GM23338 (cell line): ENCODE results near the gene CDC27. TPM values are rescaled to one million over a fixed set of nuclear protein-coding genes. Genes with fewer than 3 reads are reported as not detected.

ENCODE experiments used
- ATAC-seq: fragments of 200-7000 bp; cut with Tn5 transposase; 3 replicates; pipeline ENCODE4 v1.9.1; 2020
- DNase-seq: peaks from one replicate; pipeline ENCODE4 v3.0.0-alpha.2; 2015; ENCODE audit warnings: low spot score
- H2AFZ ChIP-seq: fragments of 200-600 bp; sonication (generic); 2 replicates; pipeline ENCODE4 v1.8.0; 2016; ENCODE audit warnings: antibody characterized with exemption, mild to moderate bottlenecking, moderate library complexity
- H3F3A ChIP-seq: fragments of 200-600 bp; sonication (generic); replicated peaks from 2 replicates; pipeline ENCODE4 v1.8.0; 2017; ENCODE audit warnings: antibody characterized with exemption, mixed run types, low read depth
- H3K27ac ChIP-seq: fragments of 200-600 bp; sonication (generic); 2 replicates; pipeline ENCODE4 v1.6.1; 2016; ENCODE audit warnings: low read depth
- H3K27me3 ChIP-seq: fragments of 200-600 bp; sonication (generic); 2 replicates; pipeline ENCODE4 v1.8.0; 2016; ENCODE audit warnings: mild to moderate bottlenecking, mixed run types, moderate library complexity; ENCODE audit not compliant: insufficient read depth
- H3K36me3 ChIP-seq: fragments of 200-600 bp; sonication (generic); 2 replicates; pipeline ENCODE4 v1.8.0; 2016; ENCODE audit warnings: mild to moderate bottlenecking; ENCODE audit not compliant: insufficient read depth
- H3K4me1 ChIP-seq: fragments of 200-600 bp; sonication (generic); 2 replicates; pipeline ENCODE4 v1.8.0; 2016; ENCODE audit warnings: mild to moderate bottlenecking, moderate library complexity; ENCODE audit not compliant: insufficient read depth
- H3K4me2 ChIP-seq: fragments of 200-600 bp; sonication (generic); 2 replicates; pipeline ENCODE4 v1.7.1; 2017; ENCODE audit warnings: mixed run types
- H3K4me3 ChIP-seq: fragments of 200-600 bp; sonication (generic); 2 replicates; pipeline ENCODE4 v1.6.1; 2016; ENCODE audit warnings: mixed run types
- H3K79me2 ChIP-seq: fragments of 200-600 bp; sonication (generic); replicated peaks from 2 replicates; pipeline ENCODE4 v1.8.0; 2017; ENCODE audit warnings: mild to moderate bottlenecking; ENCODE audit not compliant: insufficient read depth
- H3K9me2 ChIP-seq: fragments of 200-600 bp; sonication (generic); 2 replicates; pipeline ENCODE4 v1.8.0; 2017; ENCODE audit not compliant: insufficient read depth
- H4K20me1 ChIP-seq: fragments of 200-600 bp; sonication (generic); replicated peaks from 2 replicates; pipeline ENCODE4 v1.8.0; 2017; ENCODE audit warnings: mild to moderate bottlenecking; ENCODE audit not compliant: insufficient read depth
- H3K27ac Mint-ChIP-seq: 2 replicates; pipeline ENCODE4 v1.8.0; 2020; ENCODE audit warnings: inconsistent platforms, mild to moderate bottlenecking, moderate library complexity, mixed read lengths
- H3K27me3 Mint-ChIP-seq: 3 replicates; pipeline ENCODE4 v1.8.0; 2022; ENCODE audit warnings: low read depth, mild to moderate bottlenecking, moderate library complexity, mixed read lengths, inconsistent platforms; ENCODE audit not compliant: insufficient read depth, poor library complexity
- H3K36me3 Mint-ChIP-seq: 3 replicates; pipeline ENCODE4 v1.8.0; 2021; ENCODE audit warnings: low read depth, mild to moderate bottlenecking, inconsistent platforms, moderate library complexity, mixed read lengths
- H3K4me1 Mint-ChIP-seq: 3 replicates; pipeline ENCODE4 v1.8.0; 2020; ENCODE audit warnings: mild to moderate bottlenecking, inconsistent platforms, mixed read lengths
- H3K4me3 Mint-ChIP-seq: 3 replicates; pipeline ENCODE4 v1.8.0; 2021; ENCODE audit warnings: moderate library complexity, mild to moderate bottlenecking, inconsistent platforms, mixed read lengths
- H3K9me3 Mint-ChIP-seq: 3 replicates; pipeline ENCODE4 v1.8.0; 2020; ENCODE audit warnings: moderate library complexity, mild to moderate bottlenecking, inconsistent platforms, mixed read lengths
- POLR2AphosphoS5 ChIP-seq: IDR thresholded peaks from 2 replicates; pipeline ENCODE4 v1.6.1; 2016; ENCODE audit warnings: antibody characterized with exemption, low read depth
- STAT1 ChIP-seq: IDR thresholded peaks from one replicate; pipeline ENCODE4 v1.6.1; 2016; ENCODE audit warnings: antibody characterized with exemption; ENCODE audit not compliant: unreplicated experiment
- polyA plus RNA-seq: library from polyadenylated mRNA; unstranded; fragments of >200 nt; fragmentation: Nextera tagmentation; extraction: Ambion mirVana; gene quantifications from 2 replicates; pipeline ENCODE4 v1.2.1, GENCODE V29; 2016
- total RNA-seq: library from RNA; depleted of rRNA; stranded (reverse); fragments of >200 nt; shearing (Covaris generic); gene quantifications from 2 replicates; pipeline ENCODE4 v1.2.3, GENCODE V29; 2014
- TF ChIP-seq, protein P1 (sequence below): fragments of 250-450 bp; sonication (Bioruptor Pico); IDR thresholded peaks from 2 replicates; pipeline ENCODE4 v1.5.0; 2020; ENCODE audit warnings: mild to moderate bottlenecking, moderate library complexity
- TF ChIP-seq, protein P2 (sequence below), 2 experiments: fragments of 200-600 bp in 1 of 2; sonication (generic) in 1 of 2; conservative IDR thresholded peaks; 2 replicates each; pipeline versions ENCODE4 v1.5.1 to v1.6.1; 2016 to 2017; ENCODE audit warnings: antibody characterized with exemption in 2 of 2, low read depth in 2 of 2, mild to moderate bottlenecking in 2 of 2, moderate library complexity in 1 of 2

CDC27 gene
- total and polyA plus RNA-seq, 2 experiments from 2014 or later = 49.7 to 85.5 TPM

DNA sequence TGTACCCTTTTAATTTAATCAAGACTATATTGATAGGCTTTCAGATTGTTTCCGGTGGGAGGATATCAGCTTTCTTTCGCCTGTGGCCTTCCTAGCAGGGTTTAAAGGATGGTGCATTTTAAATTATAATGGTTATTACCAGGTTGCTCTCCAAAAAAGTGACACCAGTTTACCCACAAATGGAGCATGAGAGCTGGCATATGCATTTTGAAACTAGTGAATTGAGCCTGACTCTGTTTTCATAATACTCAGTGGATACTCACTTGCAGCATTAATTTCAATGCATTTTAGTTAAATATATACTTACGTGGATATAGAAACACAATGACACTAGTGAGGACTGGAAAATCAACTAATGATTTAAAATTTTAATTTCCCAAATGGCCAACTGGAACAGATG lies 25.8 kb upstream of the CDC27 start (continued):
- TF ChIP-seq, protein P1, sequence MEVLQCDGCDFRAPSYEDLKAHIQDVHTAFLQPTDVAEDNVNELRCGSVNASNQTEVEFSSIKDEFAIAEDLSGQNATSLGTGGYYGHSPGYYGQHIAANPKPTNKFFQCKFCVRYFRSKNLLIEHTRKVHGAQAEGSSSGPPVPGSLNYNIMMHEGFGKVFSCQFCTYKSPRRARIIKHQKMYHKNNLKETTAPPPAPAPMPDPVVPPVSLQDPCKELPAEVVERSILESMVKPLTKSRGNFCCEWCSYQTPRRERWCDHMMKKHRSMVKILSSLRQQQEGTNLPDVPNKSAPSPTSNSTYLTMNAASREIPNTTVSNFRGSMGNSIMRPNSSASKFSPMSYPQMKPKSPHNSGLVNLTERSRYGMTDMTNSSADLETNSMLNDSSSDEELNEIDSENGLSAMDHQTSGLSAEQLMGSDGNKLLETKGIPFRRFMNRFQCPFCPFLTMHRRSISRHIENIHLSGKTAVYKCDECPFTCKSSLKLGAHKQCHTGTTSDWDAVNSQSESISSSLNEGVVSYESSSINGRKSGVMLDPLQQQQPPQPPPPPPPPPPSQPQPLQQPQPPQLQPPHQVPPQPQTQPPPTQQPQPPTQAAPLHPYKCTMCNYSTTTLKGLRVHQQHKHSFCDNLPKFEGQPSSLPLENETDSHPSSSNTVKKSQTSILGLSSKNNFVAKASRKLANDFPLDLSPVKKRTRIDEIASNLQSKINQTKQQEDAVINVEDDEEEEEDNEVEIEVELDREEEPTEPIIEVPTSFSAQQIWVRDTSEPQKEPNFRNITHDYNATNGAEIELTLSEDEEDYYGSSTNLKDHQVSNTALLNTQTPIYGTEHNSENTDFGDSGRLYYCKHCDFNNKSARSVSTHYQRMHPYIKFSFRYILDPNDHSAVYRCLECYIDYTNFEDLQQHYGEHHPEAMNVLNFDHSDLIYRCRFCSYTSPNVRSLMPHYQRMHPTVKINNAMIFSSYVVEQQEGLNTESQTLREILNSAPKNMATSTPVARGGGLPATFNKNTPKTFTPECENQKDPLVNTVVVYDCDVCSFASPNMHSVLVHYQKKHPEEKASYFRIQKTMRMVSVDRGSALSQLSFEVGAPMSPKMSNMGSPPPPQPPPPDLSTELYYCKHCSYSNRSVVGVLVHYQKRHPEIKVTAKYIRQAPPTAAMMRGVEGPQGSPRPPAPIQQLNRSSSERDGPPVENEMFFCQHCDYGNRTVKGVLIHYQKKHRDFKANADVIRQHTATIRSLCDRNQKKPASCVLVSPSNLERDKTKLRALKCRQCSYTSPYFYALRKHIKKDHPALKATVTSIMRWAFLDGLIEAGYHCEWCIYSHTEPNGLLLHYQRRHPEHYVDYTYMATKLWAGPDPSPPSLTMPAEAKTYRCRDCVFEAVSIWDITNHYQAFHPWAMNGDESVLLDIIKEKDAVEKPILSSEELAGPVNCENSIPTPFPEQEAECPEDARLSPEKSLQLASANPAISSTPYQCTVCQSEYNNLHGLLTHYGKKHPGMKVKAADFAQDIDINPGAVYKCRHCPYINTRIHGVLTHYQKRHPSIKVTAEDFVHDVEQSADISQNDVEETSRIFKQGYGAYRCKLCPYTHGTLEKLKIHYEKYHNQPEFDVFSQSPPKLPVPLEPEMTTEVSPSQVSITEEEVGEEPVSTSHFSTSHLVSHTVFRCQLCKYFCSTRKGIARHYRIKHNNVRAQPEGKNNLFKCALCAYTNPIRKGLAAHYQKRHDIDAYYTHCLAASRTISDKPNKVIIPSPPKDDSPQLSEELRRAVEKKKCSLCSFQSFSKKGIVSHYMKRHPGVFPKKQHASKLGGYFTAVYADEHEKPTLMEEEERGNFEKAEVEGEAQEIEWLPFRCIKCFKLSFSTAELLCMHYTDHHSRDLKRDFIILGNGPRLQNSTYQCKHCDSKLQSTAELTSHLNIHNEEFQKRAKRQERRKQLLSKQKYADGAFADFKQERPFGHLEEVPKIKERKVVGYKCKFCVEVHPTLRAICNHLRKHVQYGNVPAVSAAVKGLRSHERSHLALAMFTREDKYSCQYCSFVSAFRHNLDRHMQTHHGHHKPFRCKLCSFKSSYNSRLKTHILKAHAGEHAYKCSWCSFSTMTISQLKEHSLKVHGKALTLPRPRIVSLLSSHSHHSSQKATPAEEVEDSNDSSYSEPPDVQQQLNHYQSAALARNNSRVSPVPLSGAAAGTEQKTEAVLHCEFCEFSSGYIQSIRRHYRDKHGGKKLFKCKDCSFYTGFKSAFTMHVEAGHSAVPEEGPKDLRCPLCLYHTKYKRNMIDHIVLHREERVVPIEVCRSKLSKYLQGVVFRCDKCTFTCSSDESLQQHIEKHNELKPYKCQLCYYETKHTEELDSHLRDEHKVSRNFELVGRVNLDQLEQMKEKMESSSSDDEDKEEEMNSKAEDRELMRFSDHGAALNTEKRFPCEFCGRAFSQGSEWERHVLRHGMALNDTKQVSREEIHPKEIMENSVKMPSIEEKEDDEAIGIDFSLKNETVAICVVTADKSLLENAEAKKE (CRISPR knock-in tag) = no peak

DNA sequence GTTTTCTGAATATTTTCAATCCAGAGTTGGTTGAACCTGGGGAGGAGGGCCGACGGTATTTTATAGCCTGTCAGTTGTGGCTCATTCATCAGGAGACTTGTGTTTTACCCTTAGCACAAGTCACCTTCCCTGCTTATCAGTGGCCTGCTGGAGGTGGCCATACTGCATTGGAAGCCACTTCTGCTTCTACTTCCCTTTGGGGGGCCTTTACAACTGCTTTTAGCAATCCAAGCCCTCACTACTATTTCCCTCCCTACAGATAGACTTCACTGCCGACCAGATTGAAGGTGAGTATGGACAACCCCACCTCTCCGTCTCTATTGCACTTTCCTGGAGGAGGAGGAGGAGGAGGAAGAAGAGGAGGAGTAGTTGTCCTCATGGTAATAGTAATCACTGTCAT lies 24.4 kb upstream of the CDC27 start:
- Mint-ChIP-seq H3K9me3 (no peaks in the 10 kb centered on the region), H3K27ac (no peak overlapping the region), H3K4me1 (no peaks in the 10 kb centered on the region), H3K27me3 (peaks cover 2% of the 10 kb centered on the region), H3K36me3 (no peaks in the 10 kb centered on the region), H3K4me3 (no peak overlapping the region)
- Histone ChIP-seq H3K4me3 (no peak overlapping the region), H2AFZ (no peak overlapping the region), H3F3A (no peaks in the 10 kb centered on the region), H4K20me1 (no peaks in the 10 kb centered on the region), H3K27ac (no peak overlapping the region), H3K9me2 (no peaks in the 10 kb centered on the region), H3K27me3 (no peaks in the 10 kb centered on the region), H3K4me1 (no peaks in the 10 kb centered on the region), H3K4me2 (no peak overlapping the region), H3K36me3 (no peaks in the 10 kb centered on the region), H3K79me2 (no peaks in the 10 kb centered on the region)
- DNase-seq (no peak), ATAC-seq (no peak)
- TF ChIP-seq, protein P2, sequence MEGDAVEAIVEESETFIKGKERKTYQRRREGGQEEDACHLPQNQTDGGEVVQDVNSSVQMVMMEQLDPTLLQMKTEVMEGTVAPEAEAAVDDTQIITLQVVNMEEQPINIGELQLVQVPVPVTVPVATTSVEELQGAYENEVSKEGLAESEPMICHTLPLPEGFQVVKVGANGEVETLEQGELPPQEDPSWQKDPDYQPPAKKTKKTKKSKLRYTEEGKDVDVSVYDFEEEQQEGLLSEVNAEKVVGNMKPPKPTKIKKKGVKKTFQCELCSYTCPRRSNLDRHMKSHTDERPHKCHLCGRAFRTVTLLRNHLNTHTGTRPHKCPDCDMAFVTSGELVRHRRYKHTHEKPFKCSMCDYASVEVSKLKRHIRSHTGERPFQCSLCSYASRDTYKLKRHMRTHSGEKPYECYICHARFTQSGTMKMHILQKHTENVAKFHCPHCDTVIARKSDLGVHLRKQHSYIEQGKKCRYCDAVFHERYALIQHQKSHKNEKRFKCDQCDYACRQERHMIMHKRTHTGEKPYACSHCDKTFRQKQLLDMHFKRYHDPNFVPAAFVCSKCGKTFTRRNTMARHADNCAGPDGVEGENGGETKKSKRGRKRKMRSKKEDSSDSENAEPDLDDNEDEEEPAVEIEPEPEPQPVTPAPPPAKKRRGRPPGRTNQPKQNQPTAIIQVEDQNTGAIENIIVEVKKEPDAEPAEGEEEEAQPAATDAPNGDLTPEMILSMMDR (conservative IDR thresholded peaks at IDR 0.05; ENCODE audit: low read depth in 2 of 2) = no peak
- no peak for TF ChIP-seq POLR2AphosphoS5
- TF ChIP-seq STAT1 = no peak
